ENCODE data around the gene DIAPH1.

DIAPH1 gene

GRCh38 chr5:141493500-141494422, 125.0 kb downstream of the DIAPH1 start:
- H3K4me3 ChIP-seq (ENCODE audit: low read depth, low read length): no peak overlapping the region
- H3K36me3 ChIP-seq: peaks cover 44% of the 10 kb centered on the region
- H3K27me3 ChIP-seq: no peaks in the 10 kb centered on the region
- no peaks in the 10 kb centered on the region for H3K4me1 ChIP-seq
- TF ChIP-seq CTCF (IDR thresholded peaks at IDR 0.05; ENCODE audit: low read depth, low read length): no peak
- no peaks in the 10 kb centered on the region for H3K9me3 ChIP-seq
- no peak for DNase-seq

- Histone ChIP-seq H3K4me3 (ENCODE audit: low read depth, low read length) (no peak overlapping the region), H3K27me3 (no peaks in the 10 kb centered on the region), H3K36me3 (peaks cover 52% of the 10 kb centered on the region), H3K4me1 (no peaks in the 10 kb centered on the region), H3K9me3 (no peaks in the 10 kb centered on the region)
- no peak for DNase-seq
- no peak for TF ChIP-seq CTCF (IDR thresholded peaks at IDR 0.05; ENCODE audit: low read depth, low read length)
These were observed 126.5 kb downstream of the DIAPH1 start for GRCh38 chr5:141492168-141492885.

GRCh38 chr5:141491323-141492167, 127.3 kb downstream of the DIAPH1 start:
- H3K4me3 ChIP-seq (ENCODE audit: low read depth, low read length): no peak overlapping the region
- no peaks in the 10 kb centered on the region for H3K4me1 ChIP-seq
- DNase-seq: no peak
- TF ChIP-seq CTCF (IDR thresholded peaks at IDR 0.05; ENCODE audit: low read depth, low read length): no peak
- H3K9me3 ChIP-seq: no peaks in the 10 kb centered on the region
- H3K27me3 ChIP-seq: no peaks in the 10 kb centered on the region
- H3K36me3 ChIP-seq: peaks cover 58% of the 10 kb centered on the region

- Histone ChIP-seq H3K27me3 (no peaks in the 10 kb centered on the region), H3K36me3 (peaks cover 65% of the 10 kb centered on the region), H3K4me1 (no peaks in the 10 kb centered on the region), H3K4me3 (ENCODE audit: low read depth, low read length) (no peak overlapping the region), H3K9me3 (no peaks in the 10 kb centered on the region)
- TF ChIP-seq CTCF (IDR thresholded peaks at IDR 0.05; ENCODE audit: low read depth, low read length): no peak
- DNase-seq: no peak
These were observed 128.0 kb downstream of the DIAPH1 start for GRCh38 chr5:141490771-141491170.

- H3K27me3 ChIP-seq: no peaks in the 10 kb centered on the region
- no peaks in the 10 kb centered on the region for H3K9me3 ChIP-seq
- TF ChIP-seq CTCF (IDR thresholded peaks at IDR 0.05; ENCODE audit: low read depth, low read length): no peak
- DNase-seq: no peak
- H3K4me1 ChIP-seq: no peaks in the 10 kb centered on the region; the same call in 1 of the 2 replicates
- no peak overlapping the region for H3K4me3 ChIP-seq (ENCODE audit: low read depth, low read length)
- peaks cover 70% of the 10 kb centered on the region for H3K36me3 ChIP-seq
These were observed 128.5 kb downstream of the DIAPH1 start for GRCh38 chr5:141490271-141490670.

Measured in BE2C (cell line).